Peyer's patch (tissue), 4 donors: ENCODE measurements around the gene GPC5.

Experiments used
- CTCF ChIP-seq, 6 experiments: fragments of 450-650 bp in 4 of 6; fragments of 200-600 bp in 2 of 6; sonication (generic) in 1 of 6; IDR thresholded peaks; one replicate each; pipeline ENCODE4 v1.5.1; 2017 to 2019; ENCODE audit warnings: antibody characterized with exemption in 6 of 6, mild to moderate bottlenecking in 3 of 6, moderate library complexity in 1 of 6
- POLR2A ChIP-seq, 2 donors: fragments of 450-650 bp; IDR thresholded peaks; one replicate each; pipeline ENCODE4 v1.5.1; 2017; ENCODE audit warnings: antibody characterized with exemption in 2 of 2, mild to moderate bottlenecking in 2 of 2, moderate library complexity in 2 of 2

GRCh38 chr13:92488249-92488852, 1089.9 kb downstream of the GPC5 start:
- TF ChIP-seq CTCF (IDR thresholded peaks at IDR 0.05) (no peak), POLR2A (IDR thresholded peaks at IDR 0.05) (no peak)
